ENCODE results near the gene CCDC78.
A peak's percentile ranks its signal among the peaks of the same experiment; 100 is the strongest.
"Not testable (repeated sequence)": the region's sequence is repeated elsewhere in the genome, so short reads cannot be mapped to it uniquely, and the experiment has no call there.

The CCDC78 gene

GRCh38 chr16:700684-701584 is 25.3 kb downstream of the CCDC78 start:
- FAIRE-seq (no peak), DNase-seq (ENCODE audit: insufficient read length, low spot score) (no peak)
- TF ChIP-seq POLR2A (IDR thresholded peaks at IDR 0.05; ENCODE audit: low read depth, low read length) (no peak), POU2F2 (IDR thresholded peaks at IDR 0.05; ENCODE audit: low read depth, low read length) (no peak), POLR2AphosphoS5 (IDR thresholded peaks at IDR 0.05; ENCODE audit: low read depth, low read length) (no peak), TAF1 (IDR thresholded peaks at IDR 0.05; ENCODE audit: low read depth, low read length) (no peak), PAX5 (IDR thresholded peaks at IDR 0.05; ENCODE audit: insufficient read depth, low read length, severe bottlenecking) (no peak), SPI1 (IDR thresholded peaks at IDR 0.05; ENCODE audit: low read depth, low read length) (no peak)

GRCh38 chr16:698911-699671 is 27.2 kb downstream of the CCDC78 start:
- DNase-seq (ENCODE audit: insufficient read length, low spot score) (no peak), FAIRE-seq (no peak)
- no peak for TF ChIP-seq POLR2AphosphoS5 (IDR thresholded peaks at IDR 0.05; ENCODE audit: low read depth, low read length)
- no peak for TF ChIP-seq TAF1 (IDR thresholded peaks at IDR 0.05; ENCODE audit: low read depth, low read length)
- no peak for TF ChIP-seq SPI1 (IDR thresholded peaks at IDR 0.05; ENCODE audit: low read depth, low read length)
- TF ChIP-seq POU2F2 (IDR thresholded peaks at IDR 0.05; ENCODE audit: low read depth, low read length), result no peak

- DNase-seq (ENCODE audit: insufficient read length, low spot score) (peak; percentile 78), FAIRE-seq (peak; percentile 87)
- TF ChIP-seq POU2F2 (IDR thresholded peaks at IDR 0.05; ENCODE audit: low read depth, low read length), result no peak
- TF ChIP-seq SPI1 (IDR thresholded peaks at IDR 0.05; ENCODE audit: low read depth, low read length), result no peak
- no peak for TF ChIP-seq TAF1 (IDR thresholded peaks at IDR 0.05; ENCODE audit: low read depth, low read length)
- TF ChIP-seq POLR2A (IDR thresholded peaks at IDR 0.05; ENCODE audit: low read depth, low read length), result no peak
- TF ChIP-seq PAX5 (IDR thresholded peaks at IDR 0.05; ENCODE audit: insufficient read depth, low read length, severe bottlenecking), result no peak
Measured at GRCh38 chr16:695355-696089, 30.7 kb downstream of the CCDC78 start.

GRCh38 chr16:694863-695354 is 31.3 kb downstream of the CCDC78 start:
- no peak for DNase-seq (ENCODE audit: insufficient read length, low spot score)
- no peak for TF ChIP-seq SPI1 (IDR thresholded peaks at IDR 0.05; ENCODE audit: low read depth, low read length)
- no peak for TF ChIP-seq POLR2AphosphoS5 (IDR thresholded peaks at IDR 0.05; ENCODE audit: low read depth, low read length)
- no peak for TF ChIP-seq TAF1 (IDR thresholded peaks at IDR 0.05; ENCODE audit: low read depth, low read length)
- FAIRE-seq, result no peak

- TF ChIP-seq POU2F2 (IDR thresholded peaks at IDR 0.05; ENCODE audit: low read depth, low read length) (no peak), SPI1 (IDR thresholded peaks at IDR 0.05; ENCODE audit: low read depth, low read length) (no peak), PAX5 (IDR thresholded peaks at IDR 0.05; ENCODE audit: insufficient read depth, low read length, severe bottlenecking) (no peak), POLR2A (IDR thresholded peaks at IDR 0.05; ENCODE audit: low read depth, low read length) (no peak), POLR2AphosphoS5 (IDR thresholded peaks at IDR 0.05; ENCODE audit: low read depth, low read length) (no peak), TAF1 (IDR thresholded peaks at IDR 0.05; ENCODE audit: low read depth, low read length) (no peak)
- DNase-seq (ENCODE audit: insufficient read length, low spot score) (no peak), FAIRE-seq (no peak)
Measured at GRCh38 chr16:694187-694862, 31.9 kb downstream of the CCDC78 start.

- DNase-seq (ENCODE audit: insufficient read length, low spot score) (no peak), FAIRE-seq (no peak)
- no peak for TF ChIP-seq SPI1 (IDR thresholded peaks at IDR 0.05; ENCODE audit: low read depth, low read length)
- TF ChIP-seq TAF1 (IDR thresholded peaks at IDR 0.05; ENCODE audit: low read depth, low read length), result no peak
- TF ChIP-seq POU2F2 (IDR thresholded peaks at IDR 0.05; ENCODE audit: low read depth, low read length), result no peak
- no peak for TF ChIP-seq POLR2AphosphoS5 (IDR thresholded peaks at IDR 0.05; ENCODE audit: low read depth, low read length)
Measured at GRCh38 chr16:693766-694165, 32.5 kb downstream of the CCDC78 start.

GRCh38 chr16:693364-693763 is 32.9 kb downstream of the CCDC78 start:
- no peak for TF ChIP-seq SPI1 (IDR thresholded peaks at IDR 0.05; ENCODE audit: low read depth, low read length)
- no peak for TF ChIP-seq TAF1 (IDR thresholded peaks at IDR 0.05; ENCODE audit: low read depth, low read length)
- TF ChIP-seq POU2F2 (IDR thresholded peaks at IDR 0.05; ENCODE audit: low read depth, low read length), result no peak
- no peak for TF ChIP-seq POLR2A (IDR thresholded peaks at IDR 0.05; ENCODE audit: low read depth, low read length)
- no peak for DNase-seq (ENCODE audit: insufficient read length, low spot score)
- no peak for FAIRE-seq

GRCh38 chr16:692356-693108 is 33.7 kb downstream of the CCDC78 start:
- no peak for TF ChIP-seq POLR2AphosphoS5 (IDR thresholded peaks at IDR 0.05; ENCODE audit: low read depth, low read length)
- TF ChIP-seq PAX5 (IDR thresholded peaks at IDR 0.05; ENCODE audit: insufficient read depth, low read length, severe bottlenecking), result no peak
- no peak for TF ChIP-seq POU2F2 (IDR thresholded peaks at IDR 0.05; ENCODE audit: low read depth, low read length)
- no peak for TF ChIP-seq TAF1 (IDR thresholded peaks at IDR 0.05; ENCODE audit: low read depth, low read length)
- TF ChIP-seq POLR2A (IDR thresholded peaks at IDR 0.05; ENCODE audit: low read depth, low read length), result no peak
- TF ChIP-seq SPI1 (IDR thresholded peaks at IDR 0.05; ENCODE audit: low read depth, low read length), result no peak
- FAIRE-seq, result no peak
- no peak for DNase-seq (ENCODE audit: insufficient read length, low spot score)

GRCh38 chr16:691242-691641 is 35.0 kb downstream of the CCDC78 start:
- FAIRE-seq; DNase-seq (ENCODE audit: insufficient read length, low spot score): not testable (repeated sequence)
